H1 (cell line): Measurements from ENCODE around the gene LRRC32. TPM values are rescaled to one million over a fixed set of nuclear protein-coding genes. Genes with fewer than 3 reads are reported as not detected.

ENCODE experiments used
- CTCF ChIA-PET: fragments of 300-600 bp; sonication (Branson Sonifier 250); formaldehyde crosslinking; loops from one replicate; lab custom pipeline; 2021; ENCODE audit not compliant: partially characterized antibody; lab: Charles Lee
- POLR2A ChIA-PET: fragments of 300-600 bp; sonication (Branson Sonifier 250); formaldehyde crosslinking; loops from one replicate; lab custom pipeline; 2021; ENCODE audit warnings: inconsistent platforms; ENCODE audit not compliant: partially characterized antibody; lab: Charles Lee
- DNase-seq, 2 experiments: peaks; one replicate each; pipeline versions ENCODE4 v3.0.0 to v3.0.0-alpha.2; 2010 to 2022; ENCODE audit warnings: low spot score in 2 of 2, low read depth in 1 of 2, mixed read lengths in 1 of 2
- FAIRE-seq: peaks from 2 replicates; lab custom pipeline; 2011; peaks lifted over from hg19 to GRCh38; lab: Jason Lieb, UNC
- H2AFZ ChIP-seq: 2 replicates; pipeline ENCODE4 v1.8.1; 2012; ENCODE audit warnings: low read length, inconsistent platforms
- H2AK5ac ChIP-seq: 2 replicates; pipeline ENCODE4 v1.6.1; 2013; ENCODE audit warnings: low read depth, low read length
- H2BK120ac ChIP-seq: replicated peaks from 2 replicates; pipeline ENCODE3; 2013; ENCODE audit warnings: low read depth, low read length, inconsistent platforms
- H2BK12ac ChIP-seq: 2 replicates; pipeline ENCODE4 v1.6.1; 2013; ENCODE audit warnings: low read depth, low read length
- H2BK15ac ChIP-seq: 2 replicates; pipeline ENCODE4 v1.6.1; 2013; ENCODE audit warnings: low read length
- H2BK20ac ChIP-seq: 2 replicates; pipeline ENCODE4 v1.6.1; 2013; ENCODE audit warnings: low read length
- H2BK5ac ChIP-seq: 2 replicates; pipeline ENCODE4 v1.6.1; 2013; ENCODE audit warnings: low read depth, low read length
- H3K14ac ChIP-seq: 2 replicates; pipeline ENCODE4 v1.6.1; 2013; ENCODE audit warnings: inconsistent platforms; ENCODE audit not compliant: insufficient read length
- H3K18ac ChIP-seq: 2 replicates; pipeline ENCODE4 v1.6.1; 2013; ENCODE audit warnings: low read length; ENCODE audit errors: extremely low read depth
- H3K23ac ChIP-seq: 2 replicates; pipeline ENCODE4 v1.6.1; 2013; ENCODE audit warnings: inconsistent platforms; ENCODE audit not compliant: insufficient read length
- H3K23me2 ChIP-seq: 2 replicates; pipeline ENCODE4 v1.6.1; 2013; ENCODE audit warnings: low read depth, low read length
- H3K27ac ChIP-seq: 2 replicates; pipeline ENCODE4 v1.6.1; 2011; ENCODE audit warnings: low read depth, low read length, inconsistent platforms
- H3K27me3 ChIP-seq, 4 experiments: replicated peaks in 1 of 4; 1 replicate in 1 of 4; 2 replicates in 3 of 4; pipeline versions ENCODE4 v1.6.1 to v1.8.1; 2011 to 2013; ENCODE audit warnings: low read length in 3 of 4, mild to moderate bottlenecking in 3 of 4, inconsistent platforms in 2 of 4, mixed read lengths in 2 of 4, moderate library complexity in 1 of 4; ENCODE audit not compliant: control insufficient read depth in 3 of 4, insufficient read depth in 3 of 4; ENCODE audit errors: extremely low read depth in 1 of 4
- H3K36me3 ChIP-seq, 4 experiments: 2 replicates each; pipeline versions ENCODE4 v1.6.1 to v1.8.1; 2011 to 2013; ENCODE audit warnings: mild to moderate bottlenecking in 4 of 4, low read length in 3 of 4, moderate library complexity in 2 of 4, control low read depth in 1 of 4, inconsistent platforms in 1 of 4; ENCODE audit not compliant: insufficient read depth in 4 of 4, control insufficient read depth in 2 of 4
- H3K4ac ChIP-seq: replicated peaks from 2 replicates; pipeline ENCODE3; 2013; ENCODE audit warnings: low read length, low read depth, mixed read lengths, inconsistent platforms; ENCODE audit not compliant: insufficient read length
- H3K4me1 ChIP-seq, 4 experiments: replicated peaks in 1 of 4; 1 replicate in 1 of 4; 2 replicates in 3 of 4; pipeline versions ENCODE4 v1.6.1 to v1.8.1; 2011 to 2013; ENCODE audit warnings: low read length in 3 of 4, inconsistent platforms in 2 of 4, mixed read lengths in 1 of 4; ENCODE audit not compliant: insufficient read depth in 4 of 4, control insufficient read depth in 3 of 4
- H3K4me2 ChIP-seq, 2 experiments: 2 replicates each; pipeline versions ENCODE4 v1.6.1 to v1.8.1; 2011 to 2013; ENCODE audit warnings: low read depth in 2 of 2, low read length in 2 of 2, control low read depth in 1 of 2, inconsistent platforms in 1 of 2, mild to moderate bottlenecking in 1 of 2; ENCODE audit not compliant: insufficient read depth in 1 of 2
- H3K4me3 ChIP-seq, 4 experiments: fragments of 200-600, 300-600 bp in 1 of 4; sonication (generic), shearing (Covaris generic), sonication (Bioruptor Twin) in 1 of 4; 2 replicates each; pipeline versions ENCODE4 v1.5.1 to v1.8.1; 2011 to 2016; ENCODE audit warnings: low read length in 4 of 4, low read depth in 3 of 4, control low read depth in 2 of 4, inconsistent platforms in 2 of 4, mild to moderate bottlenecking in 2 of 4, mixed read lengths in 1 of 4, moderate library complexity in 1 of 4; ENCODE audit not compliant: insufficient read depth in 2 of 4; ENCODE audit errors: extremely low read depth in 1 of 4
- H3K56ac ChIP-seq: replicated peaks from 2 replicates; pipeline ENCODE3; 2013; ENCODE audit warnings: low read depth, mild to moderate bottlenecking, mixed read lengths, low read length, inconsistent platforms; ENCODE audit not compliant: insufficient read length
- H3K79me1 ChIP-seq: 2 replicates; pipeline ENCODE4 v1.6.1; 2013; ENCODE audit warnings: low read depth, low read length, control low read depth
- H3K79me2 ChIP-seq, 2 experiments: 2 replicates each; pipeline versions ENCODE4 v1.6.1 to v1.8.1; 2012 to 2013; ENCODE audit warnings: low read length in 2 of 2, mild to moderate bottlenecking in 2 of 2, inconsistent platforms in 1 of 2; ENCODE audit not compliant: insufficient read depth in 2 of 2, control insufficient read depth in 1 of 2
- H3K9ac ChIP-seq, 4 experiments: replicated peaks in 1 of 4; 1 replicate in 1 of 4; 2 replicates in 3 of 4; pipeline versions ENCODE4 v1.6.1 to v1.8.1; 2011 to 2013; ENCODE audit warnings: low read depth in 3 of 4, low read length in 3 of 4, control low read depth in 2 of 4, mild to moderate bottlenecking in 2 of 4, moderate library complexity in 2 of 4, inconsistent platforms in 1 of 4; ENCODE audit errors: extremely low read depth in 1 of 4
- H3K9me3 ChIP-seq, 2 experiments: 2 replicates each; pipeline versions ENCODE4 v1.6.1 to v1.8.1; 2012 to 2013; ENCODE audit warnings: mild to moderate bottlenecking in 2 of 2, moderate library complexity in 2 of 2, control low read depth in 1 of 2, inconsistent platforms in 1 of 2, low read depth in 1 of 2, low read length in 1 of 2, mixed read lengths in 1 of 2; ENCODE audit not compliant: insufficient read depth in 2 of 2
- H4K20me1 ChIP-seq, 2 experiments: replicated peaks in 1 of 2; 2 replicates each; pipeline versions ENCODE3 to v1.8.1; 2011 to 2013; ENCODE audit warnings: inconsistent platforms in 2 of 2, low read length in 2 of 2, mild to moderate bottlenecking in 1 of 2; ENCODE audit not compliant: insufficient read depth in 2 of 2, control insufficient read depth in 1 of 2
- H4K5ac ChIP-seq: 2 replicates; pipeline ENCODE4 v1.6.1; 2013; ENCODE audit warnings: low read length, low read depth, mixed read lengths, inconsistent platforms; ENCODE audit not compliant: insufficient read length
- H4K8ac ChIP-seq: 2 replicates; pipeline ENCODE4 v1.8.0; 2013; ENCODE audit warnings: mild to moderate bottlenecking, moderate library complexity, low read length, inconsistent platforms; ENCODE audit not compliant: insufficient read depth; ENCODE audit errors: extremely low read depth
- H4K91ac ChIP-seq: replicated peaks from 2 replicates; pipeline ENCODE3; 2013; ENCODE audit warnings: low read length, mixed read lengths, inconsistent platforms; ENCODE audit not compliant: insufficient read length
- ATF2 ChIP-seq: IDR thresholded peaks from 2 replicates; pipeline ENCODE4 v1.6.1; 2012; ENCODE audit warnings: low read length, inconsistent platforms
- BACH1 ChIP-seq: IDR thresholded peaks from 2 replicates; pipeline ENCODE4 v1.6.1; 2012; ENCODE audit warnings: low read length, improper control_type of control experiment
- BRCA1 ChIP-seq: IDR thresholded peaks from 2 replicates; pipeline ENCODE4 v1.6.1; 2012; ENCODE audit warnings: low read depth, low read length, improper control_type of control experiment
- CBX8 ChIP-seq: fragments of 300-800, 300-1000 bp; sonication (generic); IDR thresholded peaks from 2 replicates; pipeline ENCODE4 v1.7.1; 2016; ENCODE audit warnings: low read depth, low read length, borderline replicate concordance
- CHD2 ChIP-seq: IDR thresholded peaks from 2 replicates; pipeline ENCODE4 v1.6.1; 2012; ENCODE audit warnings: low read length, improper control_type of control experiment
- CREB1 ChIP-seq: IDR thresholded peaks from 2 replicates; pipeline ENCODE4 v1.6.1; 2012; ENCODE audit warnings: inconsistent platforms
- KDM4A ChIP-seq: IDR thresholded peaks from one replicate; pipeline ENCODE4 v1.7.1; 2012; ENCODE audit warnings: low read depth, mild to moderate bottlenecking, moderate library complexity, low read length, inconsistent platforms; ENCODE audit not compliant: severe bottlenecking
- MAX ChIP-seq: IDR thresholded peaks from 2 replicates; pipeline ENCODE4 v1.6.1; 2012; ENCODE audit warnings: inconsistent platforms
- POLR2AphosphoS5 ChIP-seq: IDR thresholded peaks from 2 replicates; pipeline ENCODE4 v1.6.1; 2011; ENCODE audit warnings: low read depth, low read length
- RAD21 ChIP-seq, 2 experiments: IDR thresholded peaks in 1 of 2; conservative IDR thresholded peaks in 1 of 2; 2 replicates each; pipeline ENCODE4 v1.6.1; 2011; ENCODE audit warnings: low read depth in 2 of 2, low read length in 2 of 2, improper control_type of control experiment in 1 of 2, inconsistent platforms in 1 of 2, mild to moderate bottlenecking in 1 of 2, moderate library complexity in 1 of 2
- RBBP5 ChIP-seq: IDR thresholded peaks from 2 replicates; pipeline ENCODE4 v1.7.1; 2012; ENCODE audit warnings: low read depth, mild to moderate bottlenecking, inconsistent platforms, low read length, moderate library complexity, borderline replicate concordance
- TAF1 ChIP-seq: IDR thresholded peaks from 2 replicates; pipeline ENCODE4 v1.6.1; 2011; ENCODE audit warnings: mild to moderate bottlenecking, low read depth, low read length
- WGBS, 2 experiments: shearing (Covaris generic) in 1 of 2; methylation state at CpG; one replicate each; pipeline versions ENCODE4 v1.1.6 to v1.1.7; 2013 to 2015; ENCODE audit warnings: low lambda C conversion rate in 2 of 2, mixed read lengths in 2 of 2, inconsistent platforms in 1 of 2, low coverage in 1 of 2, missing lambda C conversion rate in 1 of 2; ENCODE audit not compliant: insufficient replicate concordance in 2 of 2, insufficient coverage in 1 of 2, insufficient read length in 1 of 2; ENCODE audit errors: extremely low coverage in 1 of 2, missing lambda C conversion rate in 1 of 2; 5-methylcytosine and 5-hydroxymethylcytosine counted together
- polyA plus RNA-seq, 7 experiments: library from polyadenylated mRNA; depleted of rRNA in 3 of 7; stranded (reverse) in 5 of 7; unstranded in 2 of 7; fragments of >200 nt in 5 of 7; fragments of 200-250 nt in 2 of 7; gene quantifications; 1 replicate in 5 of 7; 2 replicates in 1 of 7; 4 replicates in 1 of 7; pipeline versions ENCODE4 v1.2.1 to v1.2.3, GENCODE V29; 2011 to 2013; ENCODE audit warnings: missing spikeins in 2 of 7, mixed read lengths in 2 of 7
- total RNA-seq: library from RNA; stranded (reverse); fragmentation: NEBNext Ultra II Directional; extraction: Animal tissue kit (Norgen Biotek cat#: 25700); gene quantifications from 2 replicates; pipeline ENCODE4 v1.2.1, GENCODE V29; 2021

The LRRC32 gene
- total and polyA plus RNA-seq, 2 of the 8 experiments (the other 6 are each of a cell fraction or from before 2014, with no cell fraction given) = 0.99 to 1.9 TPM

GRCh38 chr11:76719686-76720085 is 49.1 kb upstream of the LRRC32 start:
- Histone ChIP-seq H2AK5ac (no peak overlapping the region), H3K18ac (no peak overlapping the region), H3K79me1 (no peaks in the 10 kb centered on the region), H3K23me2 (no peaks in the 10 kb centered on the region), H3K4ac (no peak overlapping the region), H4K8ac (no peak overlapping the region), H3K27me3 (no peaks in the 10 kb centered on the region; a peak in 2 of 7 replicates), H2BK15ac (no peak overlapping the region), H4K20me1 (no peaks in the 10 kb centered on the region), H3K79me2 (no peaks in the 10 kb centered on the region), H3K27ac (no peak overlapping the region), H3K9me3 (no peaks in the 10 kb centered on the region), H3K9ac (no peak overlapping the region), H3K23ac (no peak overlapping the region), H2BK5ac (no peak overlapping the region), H2BK20ac (no peak overlapping the region), H3K14ac (no peak overlapping the region), H4K5ac (no peak overlapping the region), H3K4me1 (peaks cover 0 to 2% (median 0%) of the 10 kb centered on the region in 4 experiments; a peak in 1 of 7 replicates), H3K36me3 (no peaks in the 10 kb centered on the region), H3K4me3 (no peak overlapping the region), H2BK12ac (no peak overlapping the region), H4K91ac (no peak overlapping the region), H3K4me2 (no peak overlapping the region), H2AFZ (no peak overlapping the region), H3K56ac (no peak overlapping the region), H2BK120ac (no peak overlapping the region)
- ChIA-PET CTCF (interaction anchor here (0.7 to 2.8 kb wide), 6 partner anchors 12 to 468 kb away, joined by 3 to 19 read pairs (median 4); no protein-coding TSS in a partner anchor), POLR2A (no interaction called here)
- DNase-seq (no peak), FAIRE-seq (no peak)
- WGBS, 2 experiments = 97% methylated on average over 9 of the region's 9 CpGs; no CpG with 5 or more reads in 1 of the 2 experiments
- TF ChIP-seq RBBP5 (no peak), BRCA1 (no peak), ATF2 (no peak), CHD2 (no peak), RAD21 (IDR thresholded peaks at IDR 0.05 in 1 of 2, conservative IDR thresholded peaks at IDR 0.05 in 1 of 2; ENCODE audit: low read depth in 2 of 2, low read length in 2 of 2) (no peak), CREB1 (no peak), BACH1 (no peak), POLR2AphosphoS5 (no peak), CBX8 (no peak), KDM4A (no peak), TAF1 (no peak), MAX (no peak)
